ENCODE results near the gene ASXL2.
A peak's percentile ranks its signal among the peaks of the same experiment; 100 is the strongest.
"Not testable (repeated sequence)": the region's sequence is repeated elsewhere in the genome, so short reads cannot be mapped to it uniquely, and the experiment has no call there.

ASXL2 gene

GRCh38 chr2:25878361-25879132, at the start of gene ASXL2:
Gene ASXL2, minus strand, starts transcription at chr2:25878487. Its CDS starts 265 bp downstream, at chr2:25878222.
- peak; percentile 97 for DNase-seq

DNA sequence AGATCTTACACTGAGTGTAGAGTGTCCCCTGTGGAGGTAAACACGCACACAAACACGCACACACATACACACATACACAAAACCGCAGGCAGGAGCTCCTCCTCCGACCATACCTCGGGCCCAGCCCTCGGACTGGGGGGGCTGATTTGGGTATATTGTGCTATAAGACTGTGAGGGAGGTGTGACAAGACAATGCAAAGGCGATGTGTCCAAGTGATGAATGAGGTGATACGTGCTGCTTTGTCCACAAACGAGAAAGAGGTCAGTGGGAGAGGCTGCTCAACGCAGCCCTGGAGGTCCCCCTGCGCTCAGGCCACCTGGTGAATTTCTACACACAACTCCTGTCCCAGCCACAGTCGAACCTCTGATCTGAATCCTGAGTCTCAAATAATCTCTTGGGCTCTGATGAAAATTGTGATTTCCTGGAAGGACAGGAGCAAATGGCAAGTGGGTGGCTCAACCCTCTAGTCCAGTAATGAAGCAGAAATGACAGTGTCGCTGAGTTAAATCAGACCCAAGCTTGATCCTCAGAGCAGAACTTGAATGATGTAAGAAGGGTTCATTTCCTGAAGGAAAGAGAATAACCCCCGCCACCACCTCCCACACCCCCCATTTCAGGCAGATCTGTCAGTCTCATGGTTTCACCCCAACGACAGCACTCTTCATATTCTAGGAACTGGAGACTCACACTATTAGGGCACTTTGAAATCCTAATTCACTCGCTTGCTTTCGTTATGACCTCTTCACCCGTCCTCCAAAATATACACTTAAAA, 48.9 kb upstream of the ASXL2 start:
- DNase-seq = no peak

DNA sequence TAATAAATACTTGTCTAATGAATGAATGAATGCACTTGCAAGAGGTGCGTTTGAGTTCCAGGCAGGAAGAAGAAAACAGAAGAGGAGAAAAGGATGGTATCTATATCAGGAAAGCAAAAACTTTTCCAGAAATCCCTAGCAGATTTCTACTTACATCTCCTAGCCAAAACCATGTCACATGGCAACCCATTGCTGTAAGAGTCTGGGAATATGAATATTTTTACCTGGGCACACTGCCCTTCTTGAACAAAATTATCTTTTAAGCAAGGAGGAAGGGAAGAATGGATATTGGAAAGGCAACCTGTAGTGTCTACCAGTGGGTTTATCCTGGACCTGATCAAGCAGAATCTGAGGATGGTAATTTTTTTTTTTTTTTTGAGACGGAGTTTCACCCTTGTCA, 44.2 kb upstream of the ASXL2 start:
- no peak for DNase-seq

GRCh38 chr2:25920786-25921415, 42.6 kb upstream of the ASXL2 start:
- no peak for DNase-seq

GRCh38 chr2:25920336-25920735, 42.0 kb upstream of the ASXL2 start:
- no peak for DNase-seq

DNA sequence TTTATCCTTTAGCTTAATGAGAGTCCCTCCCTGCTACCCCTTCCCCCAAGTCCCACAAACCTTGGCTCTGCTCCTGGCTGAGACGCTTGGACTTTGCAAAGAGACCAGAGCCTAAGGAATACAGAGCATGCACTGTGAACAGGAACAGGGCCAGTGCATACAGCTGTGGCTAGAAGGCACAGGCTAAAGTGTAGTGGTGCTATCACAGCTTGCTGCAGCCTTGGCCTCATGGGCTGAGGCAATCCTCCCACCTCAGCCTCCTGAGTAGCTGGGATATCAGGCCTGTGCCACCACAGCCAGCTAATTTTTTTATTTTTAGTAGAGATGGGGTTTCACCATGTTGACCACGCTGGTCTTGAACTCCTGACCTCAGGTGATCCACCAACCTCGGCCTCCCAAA, 39.5 kb upstream of the ASXL2 start:
- DNase-seq = no peak

GRCh38 chr2:25917411-25917810, 39.1 kb upstream of the ASXL2 start:
- not testable (repeated sequence) for DNase-seq

DNA sequence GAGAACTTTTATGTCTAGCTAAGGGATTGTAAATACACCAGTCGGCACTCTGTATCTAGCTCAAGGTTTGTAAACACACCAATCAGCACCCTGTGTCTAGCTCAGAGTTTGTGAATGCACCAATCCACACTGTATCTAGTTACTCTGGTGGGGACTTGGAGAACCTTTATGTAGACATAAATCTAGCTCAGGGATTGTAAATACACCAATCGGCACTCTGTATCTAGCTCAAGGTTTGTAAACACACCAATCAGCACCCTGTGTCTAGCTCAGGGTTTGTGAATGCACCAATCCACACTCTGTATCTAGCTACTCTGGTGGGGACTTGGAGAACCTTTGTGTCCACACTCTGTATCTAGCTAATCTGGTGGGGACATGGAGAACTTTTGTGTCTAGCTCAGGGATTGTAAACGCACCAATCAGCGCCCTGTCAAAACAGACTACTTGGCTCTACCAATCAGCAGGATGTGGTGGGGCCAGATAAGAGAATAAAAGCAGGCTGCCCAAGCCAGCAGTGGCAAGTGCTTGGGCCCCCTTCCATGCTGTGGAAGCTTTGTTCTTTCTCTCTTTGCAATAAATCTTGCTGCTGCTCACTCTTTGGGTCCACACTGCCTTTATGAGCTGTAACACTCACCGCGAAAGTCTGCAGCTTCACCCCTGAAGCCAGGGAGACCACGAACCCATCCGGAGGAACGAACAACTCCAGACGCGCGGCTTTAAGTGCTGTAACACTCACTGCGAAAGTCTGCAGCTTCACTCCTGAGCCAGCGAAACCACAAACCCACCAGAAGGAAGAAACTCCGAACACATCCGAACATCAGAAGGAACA, 37.9 kb upstream of the ASXL2 start:
- peak; percentile 30 for DNase-seq

DNA sequence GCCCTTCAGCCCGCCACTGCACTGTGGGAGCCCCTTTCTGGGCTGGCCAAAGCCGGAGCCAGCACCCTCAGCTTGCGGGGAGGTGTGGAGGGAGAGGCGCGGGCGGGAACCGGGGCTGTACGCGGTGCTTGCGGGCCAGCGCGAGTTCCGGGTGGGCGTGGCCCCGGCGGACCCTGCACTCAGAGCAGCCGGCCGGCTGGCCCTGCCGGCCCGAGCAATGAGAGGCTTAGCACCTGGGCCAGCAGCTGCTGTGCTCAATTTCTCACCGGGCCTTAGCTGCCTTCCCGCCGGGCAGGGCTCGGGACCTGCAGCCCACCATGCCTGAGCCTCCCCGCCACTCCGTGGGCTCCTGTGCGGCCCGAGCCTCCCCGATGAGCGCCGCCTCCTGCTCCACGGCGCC, 37.1 kb upstream of the ASXL2 start:
- not testable (repeated sequence) for DNase-seq

DNA sequence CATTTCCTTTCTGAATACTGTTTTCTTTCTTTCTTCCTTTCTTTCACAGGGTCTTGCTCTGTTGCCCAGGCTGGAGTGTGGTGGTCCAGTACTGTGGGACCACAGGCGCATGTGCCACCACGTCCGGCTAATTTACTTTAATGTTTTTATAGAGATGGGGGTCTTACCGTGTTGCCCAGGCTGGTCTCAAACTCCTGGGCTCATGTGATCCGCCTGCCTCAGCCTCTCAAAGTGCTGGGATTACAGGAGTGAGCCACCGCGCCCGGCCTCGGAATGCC, 35.3 kb upstream of the ASXL2 start:
- DNase-seq = not testable (repeated sequence)

DNA sequence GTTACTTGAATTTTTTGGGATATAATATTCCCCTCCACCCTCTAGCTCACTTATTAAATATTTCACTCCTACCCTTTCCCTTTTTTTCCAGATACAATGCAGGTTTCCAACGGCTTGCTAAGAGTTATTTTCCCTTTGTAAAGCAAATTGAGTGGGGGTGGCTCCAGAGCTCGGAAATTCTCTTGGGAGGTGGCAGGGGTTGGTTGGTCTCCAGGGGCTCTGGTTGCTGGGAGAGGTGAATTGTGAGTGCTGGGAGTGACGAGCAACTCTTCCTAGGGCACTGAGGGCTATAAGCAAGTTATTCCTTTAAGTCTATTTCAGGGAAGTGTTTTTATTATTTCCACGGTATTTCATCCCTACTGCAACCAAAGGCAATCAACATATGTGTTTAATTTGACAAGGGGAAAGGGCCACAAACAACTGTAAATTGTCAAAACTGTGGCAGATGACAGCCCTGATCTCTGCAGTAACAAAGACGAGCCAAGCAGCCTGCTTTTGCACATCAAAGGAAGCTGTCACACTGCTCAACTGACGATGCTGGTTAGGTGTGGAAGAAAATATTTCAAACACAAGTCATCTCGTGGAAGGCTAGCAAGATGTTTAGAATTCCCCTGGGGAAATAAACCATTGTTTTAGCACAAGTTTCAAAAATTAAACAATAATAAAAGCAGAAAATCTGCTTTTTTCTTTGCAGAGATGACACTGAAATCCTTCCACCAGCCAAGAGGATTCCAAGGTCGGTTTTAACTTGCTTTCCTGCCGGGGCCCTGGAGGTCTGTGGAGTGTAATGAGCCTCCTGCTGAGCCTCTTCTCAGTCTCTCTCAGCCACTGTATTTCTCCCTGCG, 34.8 kb upstream of the ASXL2 start:
- DNase-seq = no peak

- not testable (repeated sequence) for DNase-seq
Measured at GRCh38 chr2:25909574-25909973, 31.3 kb upstream of the ASXL2 start.

- no peak for DNase-seq
Measured at GRCh38 chr2:25905126-25905525, 26.8 kb upstream of the ASXL2 start.

GRCh38 chr2:25903216-25903776, 25.0 kb upstream of the ASXL2 start:
- no peak for DNase-seq

GRCh38 chr2:25899404-25899970, 21.2 kb upstream of the ASXL2 start:
- DNase-seq = no peak

DNA sequence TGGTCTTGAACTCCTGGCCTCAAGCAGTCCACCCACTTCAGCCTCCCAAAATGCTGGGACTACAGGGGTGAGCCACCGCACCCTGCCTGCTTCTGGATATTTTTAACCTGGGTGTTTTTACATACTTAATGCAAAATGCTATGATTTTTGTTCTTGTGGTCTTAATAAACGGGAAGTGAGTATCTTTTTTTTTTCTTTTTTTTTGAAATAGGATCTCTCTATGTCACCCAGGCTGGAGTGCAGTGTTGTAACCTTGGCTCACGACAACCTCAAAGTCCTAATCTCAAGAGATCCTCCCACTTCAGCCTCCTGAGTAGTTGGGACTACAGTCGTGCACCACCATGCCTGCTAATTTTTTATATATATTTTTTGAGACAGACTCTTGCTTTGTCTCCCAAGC, 19.2 kb upstream of the ASXL2 start:
- no peak for DNase-seq

GRCh38 chr2:25896308-25896707, 18.0 kb upstream of the ASXL2 start:
- DNase-seq = not testable (repeated sequence)

DNA sequence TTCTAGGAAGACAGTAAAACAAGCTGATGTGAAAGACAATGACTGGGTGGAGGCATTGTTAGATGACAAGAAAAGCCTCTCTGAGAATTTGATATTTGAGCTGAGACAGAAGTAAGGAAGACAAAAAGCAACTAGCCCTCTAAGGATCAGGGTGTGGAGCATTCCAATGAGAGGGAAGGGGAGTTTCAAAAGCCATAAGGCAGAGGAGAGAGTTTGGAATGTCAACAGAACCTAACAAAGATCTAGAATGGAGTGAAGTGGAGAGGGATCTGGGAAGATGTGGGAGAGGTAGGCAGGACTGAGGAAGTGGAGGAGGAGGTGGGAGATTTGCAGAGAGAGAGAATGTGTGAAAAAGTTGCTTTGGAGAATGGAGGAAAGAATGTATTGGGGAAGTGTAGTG, 17.3 kb upstream of the ASXL2 start:
- DNase-seq = no peak

DNA sequence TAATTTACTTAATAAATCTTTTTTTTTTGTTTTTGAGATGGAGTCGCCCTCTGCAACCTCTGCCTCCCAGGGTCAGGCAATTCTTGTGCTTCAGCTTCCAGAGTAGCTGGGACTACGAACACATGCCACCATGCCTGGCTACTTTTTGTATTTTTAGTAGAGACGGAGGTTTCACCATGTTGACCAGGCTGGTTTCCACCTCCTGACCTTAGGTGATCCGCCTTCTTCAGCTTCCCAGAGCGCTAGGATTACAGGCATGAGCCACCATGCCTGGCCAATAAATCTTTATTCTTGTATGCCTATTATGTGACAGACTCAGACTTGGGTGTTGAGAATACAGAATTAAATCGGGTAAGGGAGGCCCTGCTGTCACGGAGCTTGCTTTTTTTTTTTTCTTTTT, 16.7 kb upstream of the ASXL2 start:
- DNase-seq = no peak

DNA sequence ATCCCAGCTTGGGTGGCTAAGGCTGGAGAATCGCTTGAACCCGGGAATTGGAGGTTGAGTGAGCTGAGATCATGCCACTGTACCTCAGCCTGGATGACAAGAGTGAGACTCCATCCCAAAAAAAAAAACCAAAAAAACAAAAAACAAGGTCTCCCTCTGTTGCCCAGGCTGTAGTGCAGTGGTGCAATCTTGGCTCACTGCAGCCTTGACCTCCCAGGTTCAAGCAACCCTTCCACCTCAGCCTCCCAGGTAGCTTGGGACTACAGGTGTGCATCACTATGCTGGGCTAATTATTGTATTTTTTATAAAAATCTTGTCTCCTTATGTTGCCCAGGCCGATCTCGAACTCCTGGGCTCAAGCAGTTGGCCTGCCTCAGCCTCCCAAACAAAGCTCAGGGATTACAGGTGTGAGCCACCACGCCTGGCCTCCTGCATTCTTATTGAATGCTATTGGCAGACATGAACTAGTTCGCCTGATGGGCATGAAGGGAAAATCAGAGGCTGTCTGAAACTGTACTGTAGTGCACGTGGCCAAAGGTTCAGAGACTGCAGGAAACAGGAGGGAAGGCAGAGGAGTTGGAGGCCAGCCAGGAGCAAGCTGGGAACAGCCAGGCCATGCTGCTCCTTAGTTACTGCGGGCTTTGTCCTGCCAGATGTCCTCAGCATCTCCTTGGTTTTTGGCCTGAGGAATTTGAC, 16.0 kb upstream of the ASXL2 start:
- no peak for DNase-seq

GRCh38 chr2:25891672-25892071, 13.4 kb upstream of the ASXL2 start:
- no peak for DNase-seq
